Left renal pelvis (tissue), 4 donors: Measurements from ENCODE around the gene GLB1L3. TPM values are rescaled to one million over a fixed set of nuclear protein-coding genes. Genes with fewer than 3 reads are reported as not detected.

ENCODE experiments used
- DNase-seq, 4 donors: peaks; one replicate each; pipeline ENCODE4 v3.0.0-alpha.2; 2013; ENCODE audit warnings: low read depth in 4 of 4, low spot score in 3 of 4
- polyA plus RNA-seq, 4 donors: library from polyadenylated mRNA; unstranded; fragments of 120-200 nt; gene quantifications; one replicate each; pipeline ENCODE4 v1.2.1, GENCODE V29; 2013; ENCODE audit not compliant: insufficient read length in 4 of 4

The GLB1L3 gene
- polyA plus RNA-seq, 4 donors = 0.27 to 1.5 (median 1.2) TPM

DNA sequence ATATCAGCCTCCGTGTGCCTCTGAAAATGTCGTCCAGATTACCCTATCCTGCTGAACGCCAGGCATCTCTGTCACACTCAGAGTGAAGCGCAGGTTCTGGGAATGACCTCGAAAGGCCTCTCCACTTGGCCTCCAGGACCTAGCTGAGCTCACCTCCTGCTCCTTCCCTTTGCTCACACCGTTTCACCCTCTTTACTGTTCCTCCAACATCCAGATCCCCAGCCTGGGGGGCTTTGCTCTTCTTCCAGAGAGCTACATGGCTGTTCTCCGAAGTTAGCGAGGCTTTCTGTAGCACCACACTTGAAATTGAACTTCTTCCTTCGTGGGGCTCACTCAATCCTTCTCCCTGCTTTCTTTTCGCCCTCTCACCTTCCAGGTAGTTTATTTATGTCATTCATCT lies 83.5 kb downstream of the GLB1L3 start:
- no peak for DNase-seq

DNA sequence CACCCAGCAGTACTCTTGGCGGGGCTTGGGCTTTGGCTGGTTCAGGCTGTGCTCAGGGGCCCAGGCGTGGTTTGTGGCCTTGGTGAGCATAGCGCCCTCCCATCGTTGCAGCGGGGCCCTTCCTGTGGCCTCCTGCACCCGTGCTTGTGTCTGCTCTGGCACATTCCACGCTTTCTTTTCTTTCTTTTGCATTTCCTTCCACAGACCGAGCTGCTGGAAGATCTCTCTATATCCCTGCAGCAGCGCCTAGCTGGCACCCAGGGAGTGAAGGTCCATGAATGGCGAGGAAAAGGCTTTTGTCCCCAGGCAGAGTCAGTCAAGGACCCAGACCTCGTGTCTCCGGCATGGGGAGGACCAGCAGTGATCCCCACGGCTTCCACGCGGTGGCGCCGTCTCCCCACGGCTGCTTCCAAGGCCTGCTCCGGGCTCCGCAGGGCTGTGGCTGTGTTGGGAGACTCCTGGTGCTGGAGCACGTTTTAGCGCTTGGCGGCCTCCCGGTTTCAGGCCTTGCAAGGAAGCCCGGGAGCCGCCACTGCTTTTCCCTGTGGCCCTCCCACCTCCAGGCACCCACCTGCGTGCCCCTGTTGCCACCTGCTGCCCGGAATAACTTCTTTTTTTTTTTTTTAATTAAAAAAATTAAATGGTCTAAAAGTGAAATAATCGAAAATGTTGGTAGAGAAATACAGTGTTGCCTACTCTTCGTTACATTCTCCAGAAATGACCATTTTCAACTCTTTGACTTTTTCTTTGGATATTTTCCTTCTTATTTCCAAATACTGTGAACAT lies 84.1 kb downstream of the GLB1L3 start:
- peak; percentile 46 to 59 (median 56) for DNase-seq

DNA sequence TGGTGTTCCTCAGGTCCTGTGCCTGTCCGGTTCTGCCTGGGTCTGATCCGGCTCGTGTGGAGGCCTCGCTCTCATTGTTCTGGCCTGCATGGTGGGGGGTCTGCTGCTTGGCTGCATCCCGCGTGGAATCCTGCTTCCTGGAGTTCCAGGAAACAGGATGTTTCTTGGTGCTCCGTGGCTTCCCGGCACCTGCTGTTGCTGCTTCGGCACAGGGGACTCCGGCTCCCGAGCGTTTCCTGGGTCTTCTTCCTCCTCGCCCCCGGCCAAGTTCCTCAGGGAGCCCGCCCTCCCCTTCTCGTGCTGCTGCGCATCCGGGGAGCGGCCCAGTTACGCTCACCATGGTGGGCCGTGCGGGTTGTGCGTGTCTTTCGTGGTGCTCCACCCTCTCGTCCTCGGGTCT lies 85.5 kb downstream of the GLB1L3 start:
- DNase-seq = no peak

GRCh38 chr11:134362192-134362901 lies 86.2 kb downstream of the GLB1L3 start:
- DNase-seq = no peak

- DNase-seq = no peak
Observed at GRCh38 chr11:134363161-134363560, 87.0 kb downstream of the GLB1L3 start.

DNA sequence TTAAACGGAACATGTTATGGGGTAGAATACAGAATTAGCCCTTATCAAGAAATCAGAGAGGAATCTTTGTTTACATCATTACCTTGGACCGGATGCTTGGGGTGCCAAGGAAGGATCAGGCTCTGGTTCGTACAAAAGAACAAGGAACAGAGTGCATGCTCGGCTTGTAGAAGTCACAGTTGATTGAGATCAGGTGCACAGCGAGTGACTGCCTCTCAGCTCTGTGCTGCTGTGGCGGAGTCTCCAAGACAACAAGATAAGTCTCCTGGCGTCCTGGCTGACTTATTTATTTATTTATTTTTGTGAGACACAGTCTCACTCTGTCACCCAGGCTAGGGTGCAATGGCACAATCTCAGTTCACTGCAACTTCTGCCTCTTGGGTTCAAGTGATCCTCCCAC lies 87.4 kb downstream of the GLB1L3 start:
- DNase-seq = no peak

GRCh38 chr11:134364261-134364660 lies 88.1 kb downstream of the GLB1L3 start:
- no peak for DNase-seq

- DNase-seq = no peak
Observed at GRCh38 chr11:134365011-134365925, 89.1 kb downstream of the GLB1L3 start.

- DNase-seq = no peak
Observed at GRCh38 chr11:134366254-134366653, 90.1 kb downstream of the GLB1L3 start.

GRCh38 chr11:134367781-134368180 lies 91.6 kb downstream of the GLB1L3 start:
- DNase-seq = no peak

Other genes starting within 250 kb of the GLB1L3 start
- 10 to 100 TPM; 52.6 to 59.7 (median 57.0) TPM for gene JAM3, start 207.3 kb upstream of the GLB1L3 start, polyA plus RNA-seq
- gene NCAPD3, start 52.4 kb upstream of the GLB1L3 start, polyA plus RNA-seq = 10 to 100 TPM; 23.7 to 36.5 (median 29.9) TPM
- gene VPS26B, start 51.7 kb upstream of the GLB1L3 start, polyA plus RNA-seq = 10 to 100 TPM; 42.9 to 64.8 (median 47.9) TPM
- gene THYN1, start 23.0 kb upstream of the GLB1L3 start, polyA plus RNA-seq = 10 to 100 TPM; 53.0 to 83.6 (median 73.5) TPM
- gene ACAD8, start 22.8 kb upstream of the GLB1L3 start, polyA plus RNA-seq = 10 to 100 TPM; 22.3 to 54.8 (median 40.1) TPM
- gene GLB1L2, start 55.6 kb downstream of the GLB1L3 start, polyA plus RNA-seq = 10 to 100 TPM in 3 of 4 donors, 1 to 10 TPM in 1; 2.1 to 19.8 (median 18.6) TPM
- 1 to 10 TPM; 1.3 to 4.4 (median 3.1) TPM for gene B3GAT1, start 135.9 kb downstream of the GLB1L3 start, polyA plus RNA-seq